Right lobe of liver (tissue), 6 donors: ENCODE results near the gene KCNN1. TPM values are rescaled to one million over a fixed set of nuclear protein-coding genes. Genes with fewer than 3 reads are reported as not detected.

Experiments used
- ATAC-seq, 4 donors: fragments of 200-7000 bp; cut with Tn5 transposase; one replicate each; pipeline ENCODE4 v1.9.1; 2020; ENCODE audit warnings: mild to moderate bottlenecking in 4 of 4, moderate library complexity in 4 of 4
- DNase-seq, 3 donors: peaks; one replicate each; pipeline ENCODE4 v3.0.0-alpha.2; 2020
- H3K27ac ChIP-seq, 3 donors: fragments of 200-600 bp; one replicate each; pipeline ENCODE4 v1.8.0; 2022
- H3K27me3 ChIP-seq, 2 donors: fragments of 200-600 bp; one replicate each; pipeline ENCODE4 v1.8.0; 2022
- H3K36me3 ChIP-seq, 4 donors: fragments of 200-600 bp; sonication (generic) in 1 of 4; one replicate each; pipeline versions ENCODE4 v1.5.1 to v1.8.0; 2017 to 2022; ENCODE audit warnings: control low read depth in 1 of 4
- H3K4me1 ChIP-seq, 4 donors: fragments of 200-600 bp; sonication (generic) in 1 of 4; one replicate each; pipeline versions ENCODE4 v1.5.1 to v1.8.0; 2017 to 2022; ENCODE audit warnings: control low read depth in 1 of 4
- H3K4me3 ChIP-seq, 3 donors: fragments of 200-600 bp; one replicate each; pipeline ENCODE4 v1.8.0; 2022
- H3K9me3 ChIP-seq, 4 donors: fragments of 200-600 bp; sonication (generic) in 1 of 4; one replicate each; pipeline versions ENCODE4 v1.5.1 to v1.8.0; 2017 to 2022; ENCODE audit warnings: control low read depth in 1 of 4
- CTCF ChIP-seq, 4 donors: fragments of 200-600 bp in 3 of 4; fragments of 450-650 bp in 1 of 4; IDR thresholded peaks; one replicate each; pipeline versions ENCODE4 v1.5.1 to v1.8.0; 2016 to 2022; ENCODE audit warnings: antibody characterized with exemption in 4 of 4, mild to moderate bottlenecking in 2 of 4
- POLR2A ChIP-seq: fragments of 450-650 bp; IDR thresholded peaks from one replicate; pipeline ENCODE4 v1.6.1; 2017; ENCODE audit warnings: antibody characterized with exemption, mild to moderate bottlenecking
- WGBS: methylation state at CpG from one replicate; pipeline ENCODE4 v1.1.6; 2018; ENCODE audit warnings: low coverage, low lambda C conversion rate; ENCODE audit not compliant: insufficient coverage; ENCODE audit errors: missing lambda C conversion rate; 5-methylcytosine and 5-hydroxymethylcytosine counted together
- intact Hi-C, 2 donors: fragments of 100-400 bp; cut with DNase I; formaldehyde crosslinking; loops; one replicate each; pipeline versions ENCODE4 v1.11.2 to v1.14.1; 2022
- total RNA-seq, 6 experiments: library from RNA; depleted of rRNA in 2 of 6; stranded (reverse); fragments of >200 nt in 2 of 6; fragmentation: NEBNext Ultra II Directional in 3 of 6; extraction: Animal tissue kit (Norgen Biotek cat#: 25700) in 3 of 6; gene quantifications; one replicate each; pipeline versions ENCODE4 v1.1.0 to v1.2.4, GENCODE V29; 2016 to 2023
- donor health status: DM: no; HTN: yes; CAD: no.
- donor health status: DM: no; HTN: no; CAD: no.
- donor health status: DM: no; HTN: no; CAD: no.
- donor health status: DM: no; HTN: yes; CAD: no.
- donor health status: DM: no; HTN: yes; CAD: no.

The KCNN1 gene
- total RNA-seq, 6 experiments from 2014 or later: not detected

GRCh38 chr19:17989425-17990094 is 22.7 kb downstream of the KCNN1 start:
- Histone ChIP-seq H3K27me3 (no peaks in the 10 kb centered on the region), H3K9me3 (no peaks in the 10 kb centered on the region), H3K4me3 (no peak overlapping the region), H3K27ac (no peak overlapping the region), H3K36me3 (no peaks in the 10 kb centered on the region), H3K4me1 (no peaks in the 10 kb centered on the region)
- WGBS: 79% methylated on average over 7 of the region's 16 CpGs
- TF ChIP-seq CTCF (IDR thresholded peaks at IDR 0.05) (no peak), POLR2A (no peak)
- intact Hi-C loops: loop anchor here (5.0 kb wide), 2 partner anchors 47 to 122 kb away; no protein-coding TSS in a partner anchor
- ATAC-seq: no peak
- no peak for DNase-seq

- Histone ChIP-seq H3K9me3 (no peaks in the 10 kb centered on the region), H3K36me3 (no peaks in the 10 kb centered on the region), H3K27ac (no peak overlapping the region), H3K27me3 (no peaks in the 10 kb centered on the region), H3K4me1 (no peaks in the 10 kb centered on the region), H3K4me3 (no peak overlapping the region)
- no peak for DNase-seq
- 77% methylated on average over 8 of the region's 27 CpGs for WGBS
- intact Hi-C loops: loop anchor here (5.0 kb wide), 2 partner anchors 51 to 126 kb away; no protein-coding TSS in a partner anchor
- TF ChIP-seq CTCF (IDR thresholded peaks at IDR 0.05) (no peak), POLR2A (no peak)
- no peak for ATAC-seq
These were observed 26.3 kb downstream of the KCNN1 start for GRCh38 chr19:17993076-17993813.

GRCh38 chr19:17996826-17997316 is 30.0 kb downstream of the KCNN1 start:
- TF ChIP-seq POLR2A (no peak), CTCF (IDR thresholded peaks at IDR 0.05) (peak; percentile 99)
- no peaks in the 10 kb centered on the region for H3K36me3 ChIP-seq
- intact Hi-C loops: loop anchor here (2.0 to 5.0 kb wide), 2 partner anchors 58 to 130 kb away; no protein-coding TSS in a partner anchor
- no peaks in the 10 kb centered on the region for H3K9me3 ChIP-seq
- no peak overlapping the region for H3K4me3 ChIP-seq
- 21% methylated on average over 5 of the region's 15 CpGs for WGBS
- no peaks in the 10 kb centered on the region for H3K27me3 ChIP-seq
- H3K27ac ChIP-seq: no peak overlapping the region
- peak; percentile 86 to 89 (median 87) for DNase-seq
- peaks cover 0 to 5% (median 1%) of the 10 kb centered on the region in 4 donors for H3K4me1 ChIP-seq
- peak; percentile 78 to 89 (median 87) for ATAC-seq

- DNase-seq (peak in 1 of 3 donors; percentile 39), ATAC-seq (peak in 1 of 4 donors; percentile 4)
- Histone ChIP-seq H3K4me3 (no peak overlapping the region), H3K9me3 (no peaks in the 10 kb centered on the region), H3K4me1 (peaks cover 0 to 5% (median 1%) of the 10 kb centered on the region in 4 donors), H3K27ac (no peak overlapping the region), H3K36me3 (no peaks in the 10 kb centered on the region), H3K27me3 (no peaks in the 10 kb centered on the region)
- intact Hi-C loops: loop anchor here (2.0 to 5.0 kb wide), 2 partner anchors 59 to 131 kb away; no protein-coding TSS in a partner anchor
- WGBS: 53% methylated on average over 18 of the region's 41 CpGs
- TF ChIP-seq POLR2A (no peak), CTCF (IDR thresholded peaks at IDR 0.05) (peak in 2 of 4 donors; percentile 16 to 18)
These were observed 31.3 kb downstream of the KCNN1 start for GRCh38 chr19:17997969-17998826.
